Caco-2 (cell line): ENCODE data around the gene ARHGAP45. TPM values are rescaled to one million over a fixed set of nuclear protein-coding genes. Genes with fewer than 3 reads are reported as not detected.

Experiments
- Bru-seq: library from RNA; stranded (reverse); fragments of 400-500 nt; gene quantifications from one replicate; lab custom pipeline; 2021; lab: Mats Ljungman, UMichigan
- BruChase-seq, 2 experiments: library from RNA; stranded (reverse); fragments of 400-500 nt; gene quantifications; one replicate each; lab custom pipeline; 2021; lab: Mats Ljungman, UMichigan
- BruUV-seq: library from RNA; stranded (reverse); fragments of 400-500 nt; replicated peaks from 2 replicates; lab custom pipeline; 2021; lab: Mats Ljungman, UMichigan
- CTCF ChIA-PET: fragments of 300-600 bp; sonication (Branson Sonifier 250); formaldehyde crosslinking; loops from one replicate; lab custom pipeline; 2022; ENCODE audit warnings: antibody characterized with exemption; lab: Charles Lee
- POLR2A ChIA-PET: fragments of 300-600 bp; sonication (Branson Sonifier 250); formaldehyde crosslinking; loops from one replicate; lab custom pipeline; 2022; ENCODE audit warnings: antibody characterized with exemption; lab: Charles Lee
- DNase-seq, 2 experiments: peaks; one replicate each; pipeline versions ENCODE4 v3.0.0 to v3.0.0-alpha.2; 2020 to 2022
- H3K27me3 ChIP-seq: replicated peaks from 2 replicates; pipeline ENCODE4 v1.6.0; 2011; ENCODE audit warnings: low read length; ENCODE audit not compliant: control insufficient read depth, insufficient read depth
- H3K36me3 ChIP-seq: 2 replicates; pipeline ENCODE4 v1.5.1; 2011; ENCODE audit warnings: low read length; ENCODE audit not compliant: control insufficient read depth, insufficient read depth
- H3K4me1 ChIP-seq: fragments of 250-450 bp; sonication (Bioruptor Pico); 2 replicates; pipeline ENCODE4 v1.5.1; 2020; ENCODE audit warnings: mild to moderate bottlenecking
- H3K4me3 ChIP-seq: 2 replicates; pipeline ENCODE4 v1.5.1; 2011; ENCODE audit warnings: low read depth, mild to moderate bottlenecking, control low read depth, low read length
- H3K9me3 ChIP-seq: fragments of 250-450 bp; sonication (Bioruptor Pico); 2 replicates; pipeline ENCODE4 v1.5.1; 2020; ENCODE audit warnings: mild to moderate bottlenecking, moderate library complexity
- H3K27ac Mint-ChIP-seq: one replicate; pipeline ENCODE4 v1.8.0; 2022; ENCODE audit warnings: mixed read lengths; ENCODE audit not compliant: unreplicated experiment
- H3K27me3 Mint-ChIP-seq: one replicate; pipeline ENCODE4 v1.8.0; 2022; ENCODE audit warnings: mixed read lengths; ENCODE audit not compliant: insufficient read depth, unreplicated experiment
- H3K36me3 Mint-ChIP-seq: one replicate; pipeline ENCODE4 v1.8.0; 2022; ENCODE audit warnings: mild to moderate bottlenecking, mixed read lengths; ENCODE audit not compliant: insufficient read depth, unreplicated experiment
- H3K4me1 Mint-ChIP-seq: one replicate; pipeline ENCODE4 v1.8.0; 2022; ENCODE audit warnings: low read depth, mixed read lengths; ENCODE audit not compliant: unreplicated experiment
- H3K4me3 Mint-ChIP-seq: one replicate; pipeline ENCODE4 v1.8.0; 2022; ENCODE audit warnings: mild to moderate bottlenecking, moderate library complexity, mixed read lengths; ENCODE audit not compliant: unreplicated experiment
- H3K9me3 Mint-ChIP-seq: one replicate; pipeline ENCODE4 v1.8.0; 2022; ENCODE audit warnings: mixed read lengths; ENCODE audit not compliant: unreplicated experiment
- intact Hi-C: fragments of 100-400 bp; cut with micrococcal nuclease; formaldehyde crosslinking; loops from one replicate; pipeline ENCODE4 v1.10.0; 2022; ENCODE audit not compliant: unreplicated experiment
- long read RNA-seq: library from polyadenylated mRNA; stranded (forward); transcript quantifications from one replicate; pipeline ENCODE4 v2.0.0, GENCODE V29; 2022
- total RNA-seq: library from RNA; stranded (reverse); gene quantifications from 2 replicates; pipeline ENCODE4 v1.2.3, GENCODE V29; 2022
- TF ChIP-seq, protein P1 (sequence below), 2 experiments: fragments of 200-600 bp in 1 of 2; IDR thresholded peaks; 1 replicate in 1 of 2; 2 replicates in 1 of 2; pipeline versions ENCODE4 v1.5.1 to v1.8.0; 2011 to 2022; ENCODE audit warnings: antibody characterized with exemption in 1 of 2, control low read depth in 1 of 2, inconsistent platforms in 1 of 2, low read depth in 1 of 2, low read length in 1 of 2, mild to moderate bottlenecking in 1 of 2, moderate library complexity in 1 of 2; ENCODE audit not compliant: insufficient read depth in 1 of 2, severe bottlenecking in 1 of 2, unreplicated experiment in 1 of 2

Gene ARHGAP45
- 38.6 and 43.3 TPM in 2 replicates for total RNA-seq
- Bru-seq, nascent RNA = percentile 50 among the genes with signal in this experiment
- percentile 62 among the genes with signal in this experiment for BruChase-seq, experiment 1, labeled RNA remaining after a 2-hour chase
- percentile 72 among the genes with signal in this experiment for BruChase-seq, experiment 2, labeled RNA remaining after a 6-hour chase
- long read RNA-seq, full-length matches to known transcripts = 12 of 33 reads
- long read RNA-seq, partial matches to known transcripts = 12 of 33 reads
- long read RNA-seq, other reads (novel, unspliced or antisense) = 9 of 33 reads

GRCh38 chr19:1066748-1067340 lies at the start of gene ARHGAP45:
Gene ARHGAP45, plus strand, starts transcription at chr19:1067167. Its CDS starts 239 bp downstream, at chr19:1067406.
- Mint-ChIP-seq H3K4me1 (peaks cover 3% of the 10 kb centered on the region), H3K9me3 (no peaks in the 10 kb centered on the region), H3K36me3 (peaks cover 48% of the 10 kb centered on the region), H3K4me3 (peak within 1 kb of the TSS; percentile 84), H3K27me3 (no peaks in the 10 kb centered on the region), H3K27ac (peak within 1 kb of the TSS; percentile 77)
- no peak for DNase-seq
- Histone ChIP-seq H3K36me3 (no peaks in the 10 kb centered on the region), H3K4me3 (peak within 1 kb of the TSS; percentile 61), H3K27me3 (no peaks in the 10 kb centered on the region), H3K4me1 (peaks cover 15% of the 10 kb centered on the region), H3K9me3 (no peaks in the 10 kb centered on the region)
- ChIA-PET POLR2A (interaction anchor here (1.1 to 3.3 kb wide), 3 partner anchors 37 to 315 kb away, joined by 4 to 33 read pairs (median 19); partner anchors contain the start of genes CNN2 and GPX4), CTCF (interaction anchor here (1.0 to 2.6 kb wide), 3 partner anchors 41 to 199 kb away, joined by 4 to 8 read pairs (median 6); partner anchors contain the start of gene CNN2)
- no TSS peak for BruUV-seq
- intact Hi-C loops = no loop called here
- TF ChIP-seq, protein P1, sequence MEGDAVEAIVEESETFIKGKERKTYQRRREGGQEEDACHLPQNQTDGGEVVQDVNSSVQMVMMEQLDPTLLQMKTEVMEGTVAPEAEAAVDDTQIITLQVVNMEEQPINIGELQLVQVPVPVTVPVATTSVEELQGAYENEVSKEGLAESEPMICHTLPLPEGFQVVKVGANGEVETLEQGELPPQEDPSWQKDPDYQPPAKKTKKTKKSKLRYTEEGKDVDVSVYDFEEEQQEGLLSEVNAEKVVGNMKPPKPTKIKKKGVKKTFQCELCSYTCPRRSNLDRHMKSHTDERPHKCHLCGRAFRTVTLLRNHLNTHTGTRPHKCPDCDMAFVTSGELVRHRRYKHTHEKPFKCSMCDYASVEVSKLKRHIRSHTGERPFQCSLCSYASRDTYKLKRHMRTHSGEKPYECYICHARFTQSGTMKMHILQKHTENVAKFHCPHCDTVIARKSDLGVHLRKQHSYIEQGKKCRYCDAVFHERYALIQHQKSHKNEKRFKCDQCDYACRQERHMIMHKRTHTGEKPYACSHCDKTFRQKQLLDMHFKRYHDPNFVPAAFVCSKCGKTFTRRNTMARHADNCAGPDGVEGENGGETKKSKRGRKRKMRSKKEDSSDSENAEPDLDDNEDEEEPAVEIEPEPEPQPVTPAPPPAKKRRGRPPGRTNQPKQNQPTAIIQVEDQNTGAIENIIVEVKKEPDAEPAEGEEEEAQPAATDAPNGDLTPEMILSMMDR (IDR thresholded peaks at IDR 0.05; ENCODE audit: insufficient read depth in 1 of 2, low read depth in 1 of 2, low read length in 1 of 2, severe bottlenecking in 1 of 2, unreplicated experiment in 1 of 2) = no peak

DNA sequence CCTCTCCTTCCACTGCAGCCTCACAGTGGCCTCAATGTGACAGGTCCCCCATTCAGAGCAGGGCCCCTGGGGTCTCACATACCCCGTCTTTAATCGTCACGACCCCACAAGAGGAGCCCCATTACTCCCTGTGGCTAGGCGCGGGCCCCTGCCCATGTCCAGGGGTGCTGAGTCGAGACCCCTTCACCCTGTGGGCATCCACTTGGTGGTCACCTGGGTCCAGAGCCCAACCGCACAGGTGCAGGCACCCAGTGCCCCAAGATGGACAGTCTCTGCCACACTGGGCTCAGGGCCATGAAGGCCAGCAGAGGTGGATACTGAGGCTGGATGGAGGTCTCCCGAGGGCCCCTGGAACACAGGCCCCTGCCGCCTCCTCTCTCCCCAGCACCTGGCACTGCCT lies 49.1 kb upstream of the ARHGAP45 start:
- H3K4me3 ChIP-seq = no peak overlapping the region
- Mint-ChIP-seq H3K36me3 (peaks cover 38% of the 10 kb centered on the region), H3K27ac (no peak overlapping the region), H3K9me3 (no peaks in the 10 kb centered on the region), H3K4me1 (peaks cover 8% of the 10 kb centered on the region), H3K27me3 (no peaks in the 10 kb centered on the region), H3K4me3 (no peak overlapping the region)
- ChIA-PET CTCF (no interaction called here), POLR2A (no interaction called here)
- intact Hi-C loops = no loop called here
- BruUV-seq = no TSS peak
- TF ChIP-seq, protein P1 (IDR thresholded peaks at IDR 0.05; ENCODE audit: insufficient read depth in 1 of 2, low read depth in 1 of 2, low read length in 1 of 2, severe bottlenecking in 1 of 2, unreplicated experiment in 1 of 2) = no peak
- DNase-seq = no peak
- no peaks in the 10 kb centered on the region for H3K27me3 ChIP-seq
- peaks cover 23% of the 10 kb centered on the region for H3K4me1 ChIP-seq
- no peaks in the 10 kb centered on the region; the same call in 1 of the 2 replicates for H3K36me3 ChIP-seq
- no peaks in the 10 kb centered on the region for H3K9me3 ChIP-seq

DNA sequence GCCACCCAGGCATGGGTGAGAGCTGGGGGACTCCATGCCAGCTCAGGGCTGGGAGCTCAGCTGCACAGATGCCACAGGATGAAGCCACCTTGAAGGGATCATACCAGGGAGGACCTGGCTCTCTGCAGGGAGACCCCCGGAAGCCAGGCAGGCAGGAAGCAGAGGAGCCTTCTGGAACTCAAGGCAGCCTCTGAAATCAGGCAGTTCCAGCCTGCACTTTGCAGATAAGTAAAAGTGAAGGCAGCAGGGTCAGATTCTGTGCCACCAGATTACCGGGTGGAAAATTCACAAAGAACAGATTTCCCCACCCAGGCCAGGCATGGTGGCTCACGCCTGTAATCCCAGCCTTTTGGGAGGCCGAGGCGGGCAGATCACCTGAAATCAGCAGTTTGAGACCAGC lies 48.6 kb upstream of the ARHGAP45 start:
- CTCF ChIA-PET = interaction anchor here (0.7 kb wide), 1 partner anchor 22 kb away, joined by 3 read pairs; the partner anchor contains the start of gene ABCA7
- Mint-ChIP-seq H3K36me3 (peaks cover 38% of the 10 kb centered on the region), H3K27ac (no peak overlapping the region)

More for the DNA sequence above, 48.6 kb upstream of the ARHGAP45 start:
- Histone ChIP-seq H3K4me1 (peaks cover 23% of the 10 kb centered on the region), H3K36me3 (no peaks in the 10 kb centered on the region; the same call in 1 of the 2 replicates), H3K4me3 (no peak overlapping the region), H3K9me3 (no peaks in the 10 kb centered on the region), H3K27me3 (no peaks in the 10 kb centered on the region)
- peak overlapping the region; percentile 95 for H3K4me3 Mint-ChIP-seq
- H3K27me3 Mint-ChIP-seq = no peaks in the 10 kb centered on the region
- DNase-seq = no peak
- H3K4me1 Mint-ChIP-seq = peaks cover 8% of the 10 kb centered on the region
- TF ChIP-seq, protein P1 (IDR thresholded peaks at IDR 0.05; ENCODE audit: insufficient read depth in 1 of 2, low read depth in 1 of 2, low read length in 1 of 2, severe bottlenecking in 1 of 2, unreplicated experiment in 1 of 2) = no peak
- POLR2A ChIA-PET = no interaction called here
- intact Hi-C loops = no loop called here
- H3K9me3 Mint-ChIP-seq = no peaks in the 10 kb centered on the region
- BruUV-seq = TSS peak; percentile 36
